Occipital lobe (tissue), 2 donors: ENCODE measurements around the gene PLBD2. TPM values are rescaled to one million over a fixed set of nuclear protein-coding genes. Genes with fewer than 3 reads are reported as not detected.
"Not testable (repeated sequence)": the region's sequence is repeated elsewhere in the genome, so short reads cannot be mapped to it uniquely, and the experiment has no call there.

ENCODE experiments used
- DNase-seq: peaks from one replicate; lab custom pipeline; 2025; lab: John Stamatoyannopoulos, UW
- total RNA-seq: library from RNA; depleted of rRNA; stranded (reverse); fragments of >200 nt; gene quantifications from one replicate; pipeline ENCODE4 v1.2.3, GENCODE V29; 2014

Gene PLBD2
- total RNA-seq, 1 donor from 2014 or later = 8.9 TPM

DNA sequence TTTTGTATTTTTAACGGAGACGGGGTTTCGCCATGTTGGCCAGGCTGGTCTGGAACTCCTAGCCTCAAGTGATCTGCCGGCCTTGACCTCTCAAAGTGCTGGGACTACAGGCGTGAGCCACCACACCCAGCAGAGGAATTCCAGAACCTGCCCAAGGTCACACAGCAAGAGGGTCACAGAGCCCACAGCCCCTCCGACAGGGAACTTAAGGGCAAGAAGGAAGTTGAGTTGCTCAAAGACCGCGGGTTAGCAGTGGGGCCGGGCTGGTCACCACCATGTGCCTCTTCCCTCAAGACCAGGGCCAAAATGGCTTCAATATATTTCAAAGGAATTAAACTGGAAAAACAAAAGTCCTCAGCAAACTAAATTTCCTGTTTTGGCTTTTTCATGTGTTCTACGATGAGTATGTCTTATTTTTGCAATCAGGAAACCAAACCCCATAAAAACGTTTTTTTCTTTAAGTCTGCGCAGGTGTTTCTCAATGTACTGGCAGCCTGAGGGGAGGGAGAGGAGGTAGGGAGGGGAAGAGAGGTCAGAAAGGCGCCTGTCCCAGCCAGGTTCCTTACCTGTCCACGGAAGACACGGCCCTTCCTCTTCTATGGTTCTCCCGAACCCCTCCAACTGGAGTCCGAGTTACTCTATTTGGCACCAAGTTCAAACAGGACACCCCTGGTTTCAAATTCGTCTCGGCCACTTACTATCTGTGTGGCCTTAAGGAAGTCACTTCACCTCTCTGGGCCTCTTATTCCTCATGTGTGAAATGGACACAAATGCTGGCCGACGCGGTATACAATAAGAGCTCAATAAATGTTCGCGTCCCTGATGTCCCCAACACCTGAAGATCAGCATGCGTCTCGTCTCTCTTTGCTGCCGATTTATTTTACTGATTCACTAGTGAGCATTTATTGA lies 24.3 kb upstream of the PLBD2 start:
- no peak for DNase-seq

DNA sequence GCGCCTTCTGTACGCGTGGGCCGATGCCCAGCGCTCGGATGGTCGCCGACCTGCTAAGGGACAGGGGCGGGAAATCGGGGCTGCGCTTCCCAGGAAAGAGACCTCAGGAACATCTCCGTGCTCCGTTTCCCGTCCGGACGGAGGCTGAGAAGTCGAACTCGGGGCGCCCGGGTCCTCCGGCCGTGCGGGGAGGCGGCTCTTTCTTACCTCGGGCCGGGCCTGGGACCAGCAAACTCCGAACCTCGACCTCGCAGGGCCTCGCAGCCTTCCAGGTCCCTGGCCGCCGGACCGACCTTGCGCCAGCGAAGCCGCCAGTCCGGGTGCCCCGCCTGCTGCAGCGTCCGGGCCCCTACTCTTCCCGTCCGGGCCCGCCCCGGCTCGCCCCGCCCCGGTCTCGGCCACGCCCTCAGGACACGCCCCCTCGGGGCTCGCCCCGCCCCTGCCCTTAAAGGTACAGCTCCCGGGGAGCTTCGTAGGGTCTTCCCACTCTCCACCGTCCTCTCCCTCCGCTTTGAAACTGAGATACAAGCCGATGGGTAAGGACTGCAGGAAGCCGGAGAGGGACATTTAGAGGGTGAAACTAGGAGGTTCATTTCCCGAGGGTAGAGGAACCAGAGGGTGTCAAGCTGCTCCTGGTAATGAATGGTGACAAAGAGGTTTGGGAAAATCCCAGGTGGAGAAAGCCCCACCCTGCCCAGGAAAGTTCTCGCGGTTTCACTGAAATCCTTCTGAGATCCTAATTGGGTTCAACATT lies 23.4 kb upstream of the PLBD2 start, which contains the start of gene SLC8B1:
Gene SLC8B1 (minus strand): TSS at position 324 of the 754 bp plus-strand sequence. CDS start 2,231 bp downstream, outside the sequence.
- peak; percentile 74 for DNase-seq

DNA sequence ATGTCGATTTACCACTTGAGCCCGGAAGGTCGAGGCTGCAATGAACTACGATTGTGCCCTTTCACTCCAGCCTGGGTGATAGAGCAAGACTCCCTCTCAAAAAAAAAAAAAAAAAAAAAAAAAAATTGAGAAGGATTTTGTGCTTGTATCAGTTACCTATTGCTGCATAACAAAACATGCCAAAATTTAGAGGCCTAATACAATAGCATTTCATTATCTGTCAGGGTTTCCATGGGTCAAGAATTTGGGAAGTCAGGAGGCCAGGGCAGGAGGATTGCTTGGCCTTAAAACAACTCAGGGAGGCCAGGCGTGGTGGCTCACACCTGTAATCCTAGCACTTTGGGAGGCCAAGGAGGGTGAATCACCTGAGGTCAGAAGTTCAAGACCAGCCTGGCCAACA lies 18.8 kb upstream of the PLBD2 start:
- no peak for DNase-seq

DNA sequence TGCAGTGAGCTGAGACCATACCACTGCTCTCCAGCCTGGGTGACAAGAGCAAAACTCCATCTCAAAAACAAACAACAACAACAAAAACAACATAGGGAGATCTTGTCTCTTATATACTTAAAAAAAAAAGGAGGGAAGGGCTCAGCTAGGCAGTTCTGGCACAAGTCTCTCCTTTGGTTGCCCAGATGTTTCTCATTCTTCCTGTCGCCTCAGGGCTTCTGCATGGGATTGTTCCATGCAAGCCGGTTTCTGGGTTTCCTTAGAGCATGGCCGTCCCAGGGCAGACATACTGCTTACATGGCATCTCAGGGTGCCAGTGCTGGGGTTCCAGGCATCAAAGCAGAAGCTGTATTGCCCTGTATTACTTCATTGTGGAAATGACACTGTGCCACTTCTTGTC lies 18.3 kb upstream of the PLBD2 start:
- DNase-seq = no peak

DNA sequence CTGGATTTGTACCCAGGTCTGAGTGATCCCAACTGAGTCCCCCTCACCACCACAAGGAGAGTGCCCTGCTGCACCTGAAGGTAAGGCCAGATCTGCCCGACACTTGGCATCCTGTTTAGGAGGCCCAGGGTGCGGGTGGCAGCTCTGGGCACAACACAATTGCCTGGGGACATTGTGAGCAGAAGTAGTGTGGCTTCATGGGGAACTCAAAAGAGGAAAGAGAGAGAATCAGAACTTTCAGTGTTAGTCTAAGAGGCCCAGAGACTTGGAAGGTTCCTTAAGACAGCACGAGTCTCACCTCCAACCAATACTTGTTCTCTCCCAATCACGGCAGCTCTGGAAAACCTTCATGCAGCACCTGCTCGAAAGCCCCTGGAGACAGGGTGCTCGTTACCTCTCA lies 16.9 kb upstream of the PLBD2 start:
- DNase-seq = no peak

DNA sequence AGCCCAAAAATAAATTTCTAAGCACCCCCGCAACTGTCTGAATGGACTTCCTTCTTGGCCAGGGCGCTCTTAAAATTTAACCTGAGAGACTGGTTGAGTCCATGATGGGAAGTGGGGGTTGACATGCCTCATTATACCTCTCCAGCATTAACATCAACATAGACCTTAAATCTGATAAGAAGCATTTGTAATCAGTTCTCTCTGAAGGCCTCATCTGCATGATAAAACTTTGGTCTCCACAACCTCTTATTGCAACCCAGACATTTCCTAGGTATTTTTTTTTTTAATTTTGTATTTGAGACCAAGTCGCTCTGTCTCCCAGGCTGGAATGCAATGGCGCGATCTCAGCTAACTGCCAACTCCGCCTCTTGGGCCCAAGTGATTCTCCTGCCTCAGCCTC lies 13.1 kb upstream of the PLBD2 start:
- no peak for DNase-seq

DNA sequence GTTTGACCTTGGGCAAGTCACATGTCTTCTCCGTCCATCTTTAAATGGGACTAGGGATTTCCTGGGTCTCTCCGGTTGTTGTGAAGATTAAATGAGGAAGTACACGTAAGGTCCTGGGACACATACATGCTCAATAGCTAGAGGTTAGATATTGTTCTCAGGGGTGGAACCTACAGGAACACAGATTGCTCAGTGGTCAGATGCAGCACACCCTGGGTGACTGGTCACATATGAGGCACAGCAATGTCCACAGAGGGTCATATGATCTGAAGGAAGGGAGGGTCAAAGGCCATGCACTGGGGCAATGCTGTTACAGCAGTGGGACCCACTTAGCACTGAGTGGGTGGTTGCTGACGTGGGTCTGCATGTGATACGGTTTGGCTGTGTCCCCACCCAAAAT lies 12.0 kb upstream of the PLBD2 start:
- no peak for DNase-seq

DNA sequence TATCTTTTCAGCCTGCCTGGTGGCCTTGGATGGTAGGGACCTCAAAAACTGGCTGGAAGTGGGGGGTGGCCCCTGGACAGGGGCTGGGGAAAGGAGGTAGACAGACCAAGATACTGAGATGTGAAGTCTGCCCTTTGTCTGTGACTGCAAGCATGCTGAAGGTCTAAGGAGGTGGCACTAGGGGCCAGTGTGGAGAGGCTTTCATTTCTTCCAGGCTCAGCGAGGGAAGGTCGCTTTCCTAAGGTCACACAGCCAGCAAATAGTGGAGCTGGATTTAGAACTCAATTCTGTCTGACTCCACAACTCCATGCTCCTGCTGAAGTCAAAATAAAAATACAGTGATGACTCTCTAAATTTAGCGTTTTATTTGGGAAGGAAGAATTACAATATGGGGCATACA lies 11.3 kb upstream of the PLBD2 start:
- no peak for DNase-seq

DNA sequence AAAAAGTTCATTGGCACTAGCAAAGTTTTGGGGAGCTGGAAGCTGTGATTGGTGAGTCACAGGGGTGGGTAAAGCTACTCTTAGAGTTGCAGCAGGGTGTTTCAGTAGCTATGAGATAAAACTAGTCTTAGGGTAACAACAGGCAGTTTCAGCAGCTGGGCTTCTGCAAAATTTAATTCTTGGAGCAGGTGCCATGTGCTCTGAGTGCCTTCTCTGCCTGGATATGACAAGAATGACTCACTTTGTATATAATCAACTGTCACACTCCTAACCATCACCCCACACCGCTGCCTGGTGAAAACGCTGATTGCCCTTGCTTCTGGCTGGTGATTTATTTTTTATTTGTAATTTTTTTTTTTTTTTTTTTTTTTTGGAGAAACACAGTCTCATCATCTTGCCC lies 10.5 kb upstream of the PLBD2 start:
- no peak for DNase-seq

DNA sequence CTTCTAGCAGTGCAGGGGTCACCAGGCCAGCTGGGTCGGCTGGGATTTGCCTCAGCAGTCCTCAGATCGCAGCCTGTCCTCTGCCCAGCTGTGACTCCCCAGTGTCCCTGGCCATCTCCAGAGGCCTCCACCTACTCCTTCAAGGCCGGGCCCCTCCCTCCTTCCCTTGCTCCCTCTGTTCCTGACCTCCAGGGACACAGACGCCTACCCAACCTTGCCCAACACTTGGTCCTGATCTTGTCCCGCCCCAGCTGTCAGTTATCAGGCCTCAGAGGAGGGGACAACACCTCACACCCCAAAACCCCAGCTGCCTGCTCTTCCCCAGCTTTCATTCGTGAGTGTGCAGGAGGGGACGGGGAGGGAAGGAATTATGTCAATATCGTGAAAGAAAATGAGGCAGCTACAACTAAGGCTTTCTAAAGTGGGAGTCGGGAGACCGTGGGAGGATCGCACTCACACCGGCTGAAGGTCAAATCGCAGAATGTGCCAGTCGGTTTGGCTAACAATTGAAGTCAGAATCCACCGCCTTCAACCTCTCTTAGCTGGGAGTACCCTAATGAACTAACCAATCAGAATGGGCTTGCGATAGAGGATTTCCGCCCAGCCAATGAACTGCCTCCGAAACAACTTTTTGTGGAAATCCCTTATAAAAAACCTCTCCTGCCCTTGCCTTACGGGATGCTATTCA lies 9.4 kb upstream of the PLBD2 start:
- DNase-seq = no peak

DNA sequence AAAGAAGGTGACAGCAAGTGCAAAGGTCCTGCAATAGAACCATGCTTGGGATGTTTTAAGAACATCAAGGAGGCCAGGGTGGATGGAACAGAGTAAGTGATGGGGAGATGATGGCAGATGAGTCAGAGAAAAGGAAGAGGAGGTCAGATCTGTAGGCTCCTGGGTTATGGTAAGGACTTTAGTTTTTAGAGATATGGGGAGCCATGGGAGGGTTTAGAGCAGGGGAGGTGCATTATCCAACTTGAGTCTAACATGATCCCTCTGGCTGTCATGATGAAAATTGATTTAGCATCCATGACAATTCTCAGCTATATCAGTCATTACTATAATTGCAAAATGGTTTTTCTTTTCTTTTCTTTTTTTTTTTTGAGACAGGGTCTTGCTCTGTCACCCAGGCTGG lies 7.3 kb upstream of the PLBD2 start:
- no peak for DNase-seq

DNA sequence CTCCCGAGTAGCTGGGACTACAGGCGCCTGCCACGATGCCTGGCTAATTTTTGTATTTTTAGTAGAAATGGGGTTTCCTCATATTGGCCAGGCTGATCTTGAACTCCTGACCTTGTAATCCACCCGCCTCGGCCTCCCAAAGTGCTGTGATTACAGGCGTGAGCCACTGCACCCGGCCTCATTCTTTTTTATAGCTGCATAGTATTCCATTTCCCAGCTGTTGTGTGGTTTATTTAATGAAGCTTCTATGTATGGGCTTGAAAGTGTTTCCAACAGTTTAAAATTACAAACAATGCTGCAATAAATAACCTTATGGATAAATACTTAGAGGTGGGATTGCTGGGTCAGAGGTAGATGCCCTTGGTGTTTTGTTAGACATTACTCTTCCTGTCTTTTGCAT lies 4.2 kb upstream of the PLBD2 start:
- not testable (repeated sequence) for DNase-seq

DNA sequence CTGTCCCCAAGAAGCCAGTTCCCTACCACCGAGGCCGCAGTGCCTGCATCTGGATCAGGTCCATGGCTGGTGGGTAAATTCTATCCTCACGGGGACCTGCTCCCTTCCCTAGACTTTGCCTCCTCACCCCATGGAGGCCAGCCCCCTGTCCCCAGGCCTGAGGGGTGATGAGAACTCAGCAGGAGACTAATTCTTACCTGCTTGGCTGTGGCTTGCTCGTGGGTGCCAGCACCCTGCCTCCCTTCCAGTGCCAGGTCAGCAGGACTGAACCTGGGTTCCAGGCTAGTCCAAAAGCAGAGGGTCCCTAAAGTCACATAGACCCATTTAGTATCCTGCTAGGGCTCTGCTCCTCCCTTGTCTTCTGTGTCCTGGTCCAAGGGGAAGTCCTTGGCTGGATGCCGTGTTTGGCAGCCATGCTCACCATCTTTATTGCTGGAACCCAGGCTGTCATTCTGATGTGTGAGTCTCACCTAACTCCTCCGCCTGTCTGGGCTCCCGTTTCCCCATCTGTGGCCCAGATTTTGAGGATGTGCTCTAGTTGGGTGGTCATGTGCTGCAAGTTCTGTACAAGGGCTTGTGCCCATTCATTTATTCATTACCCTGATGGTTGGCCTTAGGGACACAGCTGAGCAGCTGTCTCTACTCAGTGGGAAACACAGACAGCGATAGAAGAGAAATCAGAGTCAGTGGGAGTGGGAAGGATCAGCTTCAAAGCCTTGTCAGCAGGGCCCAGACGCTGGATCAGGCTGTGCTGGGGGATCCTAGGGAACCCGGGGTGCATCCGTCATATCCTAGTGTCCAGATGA lies 949 bp downstream of the PLBD2 start:
- DNase-seq = peak; percentile 76

DNA sequence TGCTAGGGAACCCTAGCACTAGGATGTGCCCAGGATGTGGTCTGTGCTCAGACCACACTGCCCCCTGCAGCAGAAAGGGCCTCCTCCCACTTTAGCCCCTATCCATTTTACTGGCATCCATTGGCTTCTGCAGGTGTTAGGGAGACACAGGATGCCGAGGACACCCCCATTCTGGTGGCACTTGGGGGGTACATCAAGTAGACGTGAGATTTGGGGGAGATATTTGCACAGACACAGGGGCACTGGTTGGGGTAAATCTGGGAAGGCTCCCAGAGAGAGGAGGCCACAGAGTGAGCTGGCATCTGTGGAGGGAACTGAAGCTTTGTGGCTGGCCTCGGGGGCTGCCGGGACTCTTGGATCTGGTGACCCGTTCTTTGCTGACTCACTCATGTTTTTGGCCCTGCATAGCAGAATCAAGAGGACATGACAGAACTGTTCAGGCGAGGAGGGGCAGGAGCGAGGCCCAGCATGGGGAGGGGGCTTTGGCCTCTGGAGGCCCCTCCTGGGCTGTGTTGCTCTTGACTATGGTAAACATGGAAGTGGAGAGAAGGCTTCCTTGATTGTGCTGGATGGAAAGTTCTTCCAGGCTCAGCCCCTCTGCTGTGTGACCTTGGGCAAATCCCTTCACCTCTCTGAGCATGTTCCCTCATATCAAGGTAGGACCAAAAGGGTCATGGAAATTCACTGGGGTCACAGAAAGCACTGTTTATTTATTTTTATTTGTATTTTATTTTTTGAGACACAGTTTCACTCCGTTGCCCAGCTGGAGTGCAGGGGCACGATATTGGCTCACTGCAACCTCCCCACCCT lies 1.8 kb downstream of the PLBD2 start:
- no peak for DNase-seq

DNA sequence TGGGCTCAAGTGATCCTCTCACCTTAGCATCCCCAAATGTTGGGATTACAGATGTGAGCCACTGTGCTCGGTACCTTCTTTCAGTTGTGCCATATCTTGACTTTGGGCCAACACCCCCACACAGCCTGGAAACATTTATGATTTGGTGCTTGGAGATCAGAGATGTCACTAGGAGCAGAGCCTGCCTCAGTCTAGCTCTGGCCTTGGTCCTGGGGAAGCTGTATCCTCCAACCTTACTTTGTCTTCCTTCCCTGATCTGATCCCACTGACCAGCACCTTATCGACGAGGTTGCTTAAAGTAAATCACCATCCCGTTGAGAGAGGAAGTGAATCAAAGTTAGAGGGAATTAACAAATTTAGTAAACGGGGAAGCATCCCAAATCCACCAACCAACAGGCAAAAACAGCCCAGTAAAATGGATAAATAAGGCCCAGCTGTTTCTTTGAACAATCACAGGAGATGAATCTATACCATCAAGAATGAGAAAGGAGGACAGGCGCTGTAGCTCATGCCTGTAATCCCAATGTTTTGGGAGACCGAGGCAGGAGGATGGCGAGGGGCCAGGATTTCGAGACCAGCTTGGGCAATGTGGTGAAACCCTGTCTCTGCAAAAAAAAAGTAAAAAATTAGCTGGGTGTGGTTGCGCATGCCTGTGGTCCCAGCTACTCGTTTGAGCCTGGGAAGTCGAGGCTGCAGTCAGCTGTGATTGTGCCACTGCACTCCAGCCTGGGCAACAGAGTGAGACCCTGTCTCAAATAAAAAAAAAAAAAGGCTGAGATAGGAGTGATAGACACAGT lies 3.4 kb downstream of the PLBD2 start:
- no peak for DNase-seq

DNA sequence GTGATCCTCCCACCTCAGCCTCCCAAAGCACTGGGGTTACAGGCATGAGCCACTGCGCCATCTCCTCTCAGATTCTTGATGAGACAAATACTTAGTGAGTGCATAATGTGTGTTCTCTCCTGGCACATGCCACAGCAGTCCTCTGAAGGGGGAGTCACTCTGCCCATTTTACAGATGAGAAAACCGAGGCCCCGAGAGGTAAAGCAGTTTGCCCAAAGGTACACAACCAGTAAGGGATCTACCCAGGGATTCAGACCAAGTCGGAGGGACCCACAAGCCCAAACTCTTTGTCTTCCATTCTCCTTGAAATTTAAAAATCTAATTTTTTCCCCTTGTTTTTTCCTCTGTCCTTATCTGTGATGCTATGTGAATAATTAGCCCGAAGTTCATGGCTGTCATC lies 6.3 kb downstream of the PLBD2 start:
- no peak for DNase-seq

DNA sequence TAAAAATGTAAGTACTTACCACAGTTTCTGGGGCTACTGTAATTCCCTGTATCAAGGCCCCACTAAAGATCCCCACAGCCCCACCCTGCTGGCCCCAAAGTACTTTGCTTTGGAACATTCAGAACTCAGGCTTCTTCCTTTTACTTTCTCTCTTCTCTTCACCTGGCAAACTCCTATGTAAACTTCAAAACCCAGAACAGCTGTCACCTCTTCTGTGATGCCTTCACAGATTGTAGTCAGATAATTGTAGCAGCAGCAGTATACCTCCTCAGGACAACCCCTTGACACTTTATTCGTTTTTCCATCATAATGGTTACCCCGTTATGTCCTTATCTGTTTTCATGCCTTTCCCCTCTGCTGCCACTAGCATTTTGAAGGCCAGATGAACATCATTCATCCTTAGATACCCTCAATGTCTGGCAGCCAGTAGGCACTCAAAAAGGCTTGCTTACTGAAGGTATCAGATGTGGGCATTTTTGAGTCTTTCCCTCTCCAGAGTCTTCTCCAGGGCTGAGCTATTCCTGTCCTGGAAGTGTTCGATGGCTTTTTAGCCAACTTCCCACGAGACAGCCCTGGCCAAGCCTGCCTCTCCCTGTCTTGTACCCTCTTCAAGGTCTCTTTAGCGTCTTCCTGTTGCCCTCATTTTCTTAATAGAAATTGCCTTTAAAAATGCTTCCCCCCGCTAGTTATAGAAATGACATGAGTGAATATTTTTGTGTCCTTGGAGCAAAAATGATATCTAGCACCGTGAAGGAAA lies 7.4 kb downstream of the PLBD2 start:
- no peak for DNase-seq

DNA sequence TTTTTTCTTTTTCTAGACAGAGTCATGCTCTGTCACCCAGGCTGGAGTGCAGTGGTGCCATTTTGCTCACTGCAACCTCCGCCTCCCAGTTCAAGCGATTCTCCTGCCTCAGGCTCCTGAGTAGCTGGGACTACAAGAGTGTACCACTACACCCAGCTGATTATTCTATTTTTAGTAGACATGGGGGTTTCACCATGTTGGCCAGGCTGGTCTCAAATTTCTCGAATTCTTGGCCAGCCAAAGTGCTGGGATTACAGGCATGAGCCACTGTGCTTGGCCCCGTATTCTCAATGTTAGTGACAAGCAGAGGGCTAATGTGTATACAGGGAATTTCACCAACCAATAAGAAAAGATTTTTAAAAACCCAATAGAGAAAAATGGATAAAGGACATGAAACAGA lies 8.4 kb downstream of the PLBD2 start:
- DNase-seq = no peak

DNA sequence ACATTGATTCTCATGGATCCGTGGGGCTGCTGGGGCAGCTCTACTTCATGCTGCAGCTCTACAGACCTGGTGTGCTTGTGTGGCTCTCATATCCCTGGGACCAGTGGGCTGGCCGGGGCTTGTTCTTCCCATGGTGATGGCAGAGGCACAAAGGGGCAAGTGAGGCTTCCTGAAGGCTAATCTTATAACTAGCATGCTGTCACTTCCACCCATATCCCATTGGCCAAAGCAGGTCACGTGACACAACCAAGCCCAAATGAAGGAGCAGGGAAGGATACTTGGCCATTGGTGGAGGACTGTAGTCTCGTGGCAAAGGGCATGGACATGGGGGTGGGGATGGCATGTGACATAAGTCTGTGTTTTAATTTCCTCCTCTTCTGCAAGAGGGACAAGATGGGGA lies 9.9 kb downstream of the PLBD2 start:
- no peak for DNase-seq
